GM21526 (cell line): ENCODE measurements around the gene DNAH1.

ENCODE experiments used
- ATAC-seq: cut with Tn5 transposase; IDR thresholded peaks from one replicate; pipeline ENCODE4 v1.9.1; 2021; ENCODE audit warnings: moderate library complexity; ENCODE audit not compliant: unreplicated experiment, low FRiP score

DNAH1 gene

DNA sequence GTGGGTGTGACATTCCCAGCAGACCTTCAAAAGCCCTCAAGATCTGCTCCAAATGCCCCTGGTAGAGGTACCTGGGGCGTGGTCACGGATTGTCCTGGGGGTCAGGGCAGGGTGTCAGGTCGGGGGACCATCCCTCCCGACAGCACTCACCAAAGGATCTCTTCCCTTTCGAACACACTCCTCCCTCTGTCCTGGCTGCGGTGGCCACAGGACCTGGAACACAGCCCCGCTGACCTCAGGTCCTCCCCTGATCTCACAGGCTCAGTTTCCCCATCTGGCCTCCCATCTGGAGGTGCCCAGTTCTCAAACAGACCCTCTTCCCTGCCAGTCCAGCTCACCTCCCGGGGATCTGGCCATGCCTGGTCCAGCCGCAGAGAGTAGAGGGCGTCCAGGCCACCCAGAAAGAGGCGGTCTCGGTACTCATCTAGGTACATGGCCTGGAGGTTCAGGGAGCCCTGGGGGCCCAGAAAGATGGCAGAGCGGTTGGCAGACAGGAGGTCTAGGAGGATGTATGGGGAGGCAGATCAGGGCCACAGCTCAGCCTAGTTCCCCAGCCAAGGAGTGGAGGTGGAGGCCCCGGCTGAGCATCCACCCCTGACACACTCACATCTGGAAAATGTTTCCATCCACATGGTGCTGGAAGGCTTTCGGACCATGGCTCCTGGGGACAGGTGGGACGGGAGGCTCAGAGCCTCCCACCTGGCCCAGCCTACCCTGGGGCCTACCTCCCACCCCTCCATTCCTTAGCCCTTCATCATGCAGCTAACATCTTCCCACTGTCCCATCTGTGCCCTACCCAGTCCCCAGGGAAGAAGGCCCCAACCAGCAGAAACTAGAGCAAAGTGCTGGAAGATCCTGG, 126.5 kb downstream of the DNAH1 start:
- no peak for ATAC-seq

DNA sequence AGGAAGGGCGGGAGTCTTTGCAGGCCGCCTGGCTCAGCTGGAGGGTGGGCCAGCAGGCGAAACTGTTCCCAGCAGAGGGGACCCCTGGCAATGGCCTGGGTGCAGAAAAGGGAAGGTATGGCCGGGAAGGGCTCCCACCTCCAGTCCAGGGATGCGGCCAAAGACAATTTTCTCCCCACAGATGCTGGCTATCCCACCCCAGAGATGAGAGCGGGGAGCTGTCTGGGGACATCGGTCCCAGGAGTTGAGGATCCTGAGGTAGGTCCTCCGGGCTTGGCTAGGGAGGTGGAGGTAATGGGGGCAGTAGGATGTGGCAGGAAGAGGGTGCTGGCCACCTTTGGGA, 127.1 kb downstream of the DNAH1 start:
- no peak for ATAC-seq

DNA sequence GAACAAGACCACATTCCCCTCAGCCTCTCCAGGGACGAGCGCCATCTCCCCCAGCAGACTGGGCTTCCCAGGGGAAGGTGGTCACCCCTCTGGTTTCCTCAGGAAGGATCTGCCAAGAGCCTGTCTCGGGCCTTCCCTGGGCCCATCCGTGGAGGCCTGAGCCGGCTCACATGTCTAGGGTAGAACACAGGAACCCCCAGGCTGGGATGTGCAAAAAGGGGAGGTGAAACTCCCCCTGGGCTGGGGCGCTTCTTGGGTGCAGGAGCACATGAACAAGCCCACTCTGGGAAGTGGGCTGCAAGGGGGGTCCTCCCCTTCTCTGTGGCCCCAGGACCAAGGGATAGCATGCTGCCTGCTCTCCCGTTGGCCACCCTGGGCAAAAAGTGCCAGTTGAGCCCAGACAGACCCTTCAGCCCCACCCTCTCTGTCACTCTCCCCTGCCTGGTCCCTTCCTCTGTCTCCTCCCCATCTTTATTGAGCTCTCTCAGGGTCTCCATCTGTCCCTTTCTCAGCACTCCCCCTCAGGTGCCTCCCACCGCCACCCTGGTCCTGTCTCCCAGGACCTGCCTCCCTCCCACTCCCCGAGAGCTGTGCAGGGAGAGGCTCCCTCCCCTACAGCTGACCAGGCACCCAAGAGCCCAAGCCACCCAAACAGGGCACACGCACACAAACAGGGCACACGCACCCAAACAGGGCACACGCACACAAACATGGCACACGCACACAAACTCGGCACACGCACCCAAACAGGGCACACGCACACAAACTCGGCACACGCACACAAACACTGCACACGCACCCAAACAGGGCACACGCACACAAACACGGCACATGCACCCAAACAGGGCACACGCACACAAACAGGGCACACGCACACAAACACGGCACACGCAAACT, 127.9 kb downstream of the DNAH1 start:
- ATAC-seq = no peak

DNA sequence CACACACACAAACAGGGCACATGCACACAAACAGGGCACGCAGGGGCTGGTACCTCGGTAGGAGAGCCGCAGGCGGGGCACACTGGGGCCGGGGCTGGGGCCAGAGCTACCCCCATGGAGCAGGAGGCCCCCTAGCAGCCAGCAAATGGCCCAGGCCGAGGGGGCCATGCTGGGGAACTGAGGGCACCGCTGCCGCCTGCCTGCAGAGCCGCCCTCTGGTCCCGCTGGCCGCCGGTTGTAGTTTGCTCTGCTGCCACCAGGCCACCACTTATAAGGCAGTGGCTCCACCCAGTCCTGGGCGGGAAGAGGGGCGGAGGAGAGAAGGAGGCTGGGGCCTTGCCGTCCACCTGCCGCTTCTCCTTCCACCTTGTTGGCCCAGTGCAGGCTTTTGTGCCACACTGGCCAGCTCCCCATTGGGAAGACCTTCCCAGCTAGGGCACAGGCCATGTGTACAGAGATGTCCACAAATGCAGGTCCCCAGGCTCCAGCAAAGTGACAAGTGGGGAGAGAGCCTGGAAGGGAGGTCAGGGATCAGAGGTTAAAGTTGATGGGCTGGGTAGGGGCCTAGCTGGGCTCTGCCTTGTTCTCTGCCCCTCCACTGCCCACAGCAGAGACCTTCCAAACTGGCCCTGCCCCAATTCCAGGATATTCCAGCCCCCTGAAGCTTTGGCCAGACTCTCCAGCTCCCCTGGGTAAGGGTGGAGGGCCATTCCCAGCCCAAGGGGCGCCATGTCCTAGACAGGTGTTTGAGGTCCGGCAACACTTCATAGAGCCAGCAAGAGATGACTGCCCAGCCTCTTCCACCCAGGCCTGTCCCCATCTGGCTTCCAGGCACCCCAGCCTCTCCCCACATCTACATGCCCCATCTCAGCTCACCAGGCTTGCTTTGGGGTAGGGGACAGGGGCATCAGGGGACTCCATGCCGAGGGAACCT, 129.0 kb downstream of the DNAH1 start, which contains the start of gene SEMA3G:
Gene SEMA3G, minus strand, starts transcription at position 244 of the 934 bp plus-strand sequence. Its CDS starts 76 bp downstream, at position 168.
- peak; percentile 73 for ATAC-seq

DNA sequence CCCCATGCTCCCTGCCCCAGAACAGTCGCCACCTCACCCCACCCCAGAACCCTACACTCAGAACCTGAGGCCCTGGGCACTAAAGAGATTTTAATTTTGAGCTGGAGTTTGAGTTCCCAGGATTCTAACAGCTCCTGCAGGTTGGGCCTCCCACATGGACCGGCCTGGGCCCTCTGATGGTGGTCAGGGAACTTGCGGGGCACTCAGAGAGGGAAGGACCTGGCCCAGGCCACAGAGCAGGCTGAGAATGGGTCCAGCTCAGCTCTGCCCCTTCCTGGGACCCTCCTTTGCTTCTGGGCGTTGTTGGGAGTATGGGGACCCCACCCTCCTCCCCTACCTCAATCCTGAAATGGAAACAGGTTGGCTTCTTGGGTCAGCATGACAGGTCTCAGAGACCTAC, 129.9 kb downstream of the DNAH1 start:
- no peak for ATAC-seq

DNA sequence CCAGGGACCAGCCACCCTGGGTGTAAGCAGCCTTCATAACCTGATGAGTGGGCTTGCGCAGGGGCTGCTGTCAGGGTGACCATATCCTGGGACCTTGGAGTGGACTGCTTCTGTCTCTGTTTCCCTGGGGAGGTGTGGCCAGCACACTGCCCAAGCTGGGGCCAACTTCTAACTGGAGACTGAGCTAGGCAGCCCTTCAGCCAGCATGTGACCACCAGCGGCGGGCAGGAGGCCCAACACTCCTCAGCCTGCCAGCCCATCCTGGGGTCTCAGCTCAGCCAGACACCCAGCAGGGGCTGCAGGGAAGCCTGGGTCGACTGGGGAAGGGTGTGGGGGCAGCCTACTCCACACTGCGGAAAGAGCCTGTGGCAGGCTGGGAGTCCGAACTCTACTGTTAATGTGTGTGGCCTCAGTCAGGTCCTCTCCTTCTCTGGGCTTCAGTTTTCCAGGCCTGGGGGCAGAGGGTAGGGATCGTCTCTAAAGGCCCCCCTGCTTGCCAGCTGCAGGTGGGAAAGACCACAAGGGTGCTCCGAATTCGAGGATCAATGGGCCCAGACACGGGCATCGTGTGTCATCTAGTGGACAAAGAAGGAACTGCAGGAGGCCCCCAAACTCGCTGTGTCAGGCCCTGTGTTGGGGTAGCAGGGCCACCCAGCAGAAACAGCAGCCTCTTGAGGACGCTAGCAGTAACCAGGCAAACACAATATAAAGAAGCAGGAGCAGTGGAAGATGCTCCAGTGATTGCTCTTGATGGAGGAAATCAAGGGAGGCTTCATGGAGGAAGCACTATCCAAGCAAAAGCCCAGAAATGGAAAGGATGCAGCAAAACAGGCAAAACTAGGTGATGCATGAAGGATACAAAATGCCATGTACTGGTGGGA, 130.8 kb downstream of the DNAH1 start:
- no peak for ATAC-seq

DNA sequence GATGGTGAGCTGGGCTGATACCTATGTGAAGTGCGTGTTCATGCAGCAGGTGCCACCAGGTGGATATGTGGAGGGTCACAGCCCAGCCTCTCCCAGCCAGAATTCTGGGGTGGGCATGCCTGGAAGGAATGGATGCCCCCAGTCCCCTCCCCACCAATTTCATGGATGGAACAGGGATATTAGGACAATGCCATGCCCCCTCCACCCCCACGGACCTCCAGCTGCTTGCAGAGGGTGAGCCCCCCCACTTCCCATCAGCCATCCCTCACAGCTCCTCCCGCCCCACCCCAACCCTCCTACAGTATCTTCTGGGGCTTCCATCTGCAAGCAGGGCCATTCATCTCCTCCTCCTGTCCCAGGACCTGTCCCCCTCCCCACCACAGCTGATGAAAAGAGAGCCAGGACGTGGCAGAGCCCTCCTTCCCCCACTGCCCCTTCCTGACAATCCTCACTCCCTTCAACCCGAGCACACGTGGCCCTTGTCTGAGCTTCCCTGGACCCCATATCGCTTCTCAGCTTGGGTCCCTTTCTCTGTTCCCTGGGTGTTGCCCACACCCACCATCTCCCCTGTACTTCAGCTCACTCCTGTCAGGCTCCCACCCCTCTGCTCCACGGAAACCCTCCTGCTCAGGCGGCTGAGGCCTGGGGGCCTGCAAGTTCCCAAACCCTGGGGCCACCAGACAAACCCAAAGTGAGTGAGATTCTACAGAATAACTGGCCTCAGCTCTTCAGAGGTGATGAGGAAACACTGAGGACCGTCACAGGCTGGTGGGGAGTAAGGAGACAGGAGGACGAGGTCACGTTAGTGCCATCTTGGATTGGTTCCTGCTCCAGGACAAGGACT, 131.6 kb downstream of the DNAH1 start:
- ATAC-seq = no peak
